HCT116 (cell line): Measurements from ENCODE around the gene JAG1. TPM values are rescaled to one million over a fixed set of nuclear protein-coding genes. Genes with fewer than 3 reads are reported as not detected.

Experiments used
- ATAC-seq: fragments of 200-7000 bp; cut with Tn5 transposase; 2 replicates; pipeline ENCODE4 v1.9.1; 2020; ENCODE audit warnings: mild to moderate bottlenecking, moderate library complexity
- BruUV-seq: library from RNA; stranded (reverse); fragments of 400-500 nt; replicated peaks from 2 replicates; lab custom pipeline; 2021; lab: Mats Ljungman, UMichigan
- CTCF ChIA-PET: fragments of 300-600 bp; sonication (Branson Sonifier 250); formaldehyde crosslinking; loops from one replicate; lab custom pipeline; 2021; ENCODE audit warnings: antibody characterized with exemption; lab: Charles Lee
- POLR2A ChIA-PET: fragments of 300-600, 350-600 bp; sonication (Branson Sonifier 250); formaldehyde crosslinking; loops from one replicate; lab custom pipeline; 2021; ENCODE audit warnings: antibody characterized with exemption; lab: Charles Lee
- RAD21 ChIA-PET, 2 experiments: fragments of 300-600 bp; sonication (Branson Sonifier 250); formaldehyde crosslinking; loops; one replicate each; lab custom pipeline; 2023; ENCODE audit warnings: low total read pairs in 2 of 2; ENCODE audit not compliant: uncharacterized antibody in 2 of 2, unreplicated experiment in 2 of 2, low non-redundant PET in 1 of 2; lab: Charles Lee
- DNase-seq: peaks from one replicate; pipeline ENCODE4 v3.0.0-alpha.2; 2010; ENCODE audit warnings: low read depth, low spot score
- H2AFZ ChIP-seq: fragments of 200-600 bp; shearing (Covaris generic), sonication (generic); 2 replicates; pipeline ENCODE4 v1.6.1; 2017; ENCODE audit warnings: low read depth, mixed run types, mixed read lengths, antibody characterized with exemption, low read length; ENCODE audit not compliant: poor library complexity, severe bottlenecking
- H3K27ac ChIP-seq: 2 replicates; pipeline ENCODE4 v1.5.1; 2012; ENCODE audit warnings: low read depth, low read length
- H3K27me3 ChIP-seq: fragments of 200-600 bp; sonication (generic); 2 replicates; pipeline ENCODE4 v1.6.1; 2016; ENCODE audit warnings: mixed run types, low read length, mixed read lengths; ENCODE audit not compliant: insufficient read depth
- H3K36me3 ChIP-seq, 2 experiments: fragments of 200-500 bp in 1 of 2; fragments of 200-600 bp in 1 of 2; sonication (Bioruptor generic) in 1 of 2; sonication (generic) in 1 of 2; 2 replicates each; pipeline versions ENCODE4 v1.5.1 to v1.6.1; 2014 to 2016; ENCODE audit warnings: low read length in 2 of 2, inconsistent platforms in 1 of 2, mixed read lengths in 1 of 2, mixed run types in 1 of 2; ENCODE audit not compliant: insufficient read depth in 2 of 2, control insufficient read depth in 1 of 2
- H3K4me1 ChIP-seq, 2 experiments: fragments of 200-600 bp in 1 of 2; sonication (generic) in 1 of 2; 2 replicates each; pipeline versions ENCODE4 v1.5.1 to v1.6.1; 2012 to 2017; ENCODE audit warnings: low read length in 2 of 2, inconsistent platforms in 1 of 2, mild to moderate bottlenecking in 1 of 2, mixed read lengths in 1 of 2, mixed run types in 1 of 2, moderate library complexity in 1 of 2; ENCODE audit not compliant: insufficient read depth in 2 of 2, control insufficient read depth in 1 of 2
- H3K4me2 ChIP-seq: fragments of 200-600 bp; sonication (generic); 2 replicates; pipeline ENCODE4 v1.6.1; 2017; ENCODE audit warnings: mixed run types, low read length, mixed read lengths
- H3K4me3 ChIP-seq, 2 experiments: fragments of 200-600 bp in 1 of 2; sonication (generic) in 1 of 2; replicated peaks in 1 of 2; 2 replicates each; pipeline ENCODE4 v1.5.1; 2011 to 2016; ENCODE audit warnings: low read length in 2 of 2, control low read depth in 1 of 2, low read depth in 1 of 2, mild to moderate bottlenecking in 1 of 2, mixed read lengths in 1 of 2, mixed run types in 1 of 2
- H3K79me2 ChIP-seq: fragments of 200-600 bp; sonication (generic); 2 replicates; pipeline ENCODE4 v1.6.1; 2017; ENCODE audit warnings: mild to moderate bottlenecking, mixed run types, low read length, moderate library complexity, mixed read lengths; ENCODE audit not compliant: insufficient read depth
- H3K9ac ChIP-seq: fragments of 200-600 bp; sonication (generic); 2 replicates; pipeline ENCODE4 v1.6.1; 2016; ENCODE audit warnings: low read length, mixed read lengths
- H3K9me2 ChIP-seq: fragments of 200-600 bp; sonication (generic), shearing (Covaris generic); 2 replicates; pipeline ENCODE4 v1.6.1; 2017; ENCODE audit warnings: mixed run types, mild to moderate bottlenecking, moderate library complexity; ENCODE audit not compliant: insufficient read depth
- H3K9me3 ChIP-seq, 2 experiments: fragments of 200-500 bp in 1 of 2; fragments of 200-600 bp in 1 of 2; sonication (Bioruptor generic) in 1 of 2; sonication (generic) in 1 of 2; 2 replicates each; pipeline ENCODE4 v1.6.1; 2014 to 2017; ENCODE audit warnings: low read length in 2 of 2, mixed read lengths in 2 of 2, inconsistent platforms in 1 of 2, low read depth in 1 of 2, mild to moderate bottlenecking in 1 of 2, mixed run types in 1 of 2, moderate library complexity in 1 of 2; ENCODE audit not compliant: control insufficient read depth in 1 of 2, insufficient read depth in 1 of 2
- H4K20me1 ChIP-seq: fragments of 200-600 bp; sonication (generic), shearing (Covaris generic); 2 replicates; pipeline ENCODE4 v1.6.1; 2017; ENCODE audit warnings: mixed run types, mild to moderate bottlenecking, moderate library complexity; ENCODE audit not compliant: insufficient read depth
- EZH2phosphoT487 ChIP-seq: fragments of 200-600 bp; IDR thresholded peaks from 2 replicates; pipeline ENCODE4 v1.6.1; 2018; ENCODE audit warnings: antibody characterized with exemption, borderline replicate concordance
- MAX ChIP-seq: IDR thresholded peaks from 2 replicates; pipeline ENCODE4 v1.6.1; 2012
- POLR2AphosphoS5 ChIP-seq: IDR thresholded peaks from 2 replicates; pipeline ENCODE4 v1.6.1; 2011; ENCODE audit warnings: mild to moderate bottlenecking, low read depth, low read length, moderate library complexity
- YY1 ChIP-seq: IDR thresholded peaks from 2 replicates; pipeline ENCODE4 v1.6.1; 2011; ENCODE audit warnings: low read length, low read depth, moderate library complexity, mild to moderate bottlenecking; ENCODE audit not compliant: insufficient replicate concordance; ENCODE audit errors: extremely low read depth
- ZFX ChIP-seq: fragments of 450-650 bp; IDR thresholded peaks from 2 replicates; pipeline ENCODE4 v1.6.1; 2017
- intact Hi-C: fragments of 100-400 bp; cut with micrococcal nuclease; formaldehyde crosslinking; loops from 2 replicates; pipeline ENCODE4 v1.10.0; 2022
- total RNA-seq: library from RNA; stranded (reverse); gene quantifications from one replicate; pipeline ENCODE4 v1.2.1, GENCODE V29; 2021; ENCODE audit not compliant: unreplicated experiment
- TF ChIP-seq, protein P1 (sequence below): IDR thresholded peaks from 2 replicates; pipeline ENCODE4 v1.6.1; 2012
- TF ChIP-seq, protein P2 (sequence below): IDR thresholded peaks from 2 replicates; pipeline ENCODE4 v1.6.1; 2011; ENCODE audit warnings: mild to moderate bottlenecking, low read length, moderate library complexity; ENCODE audit not compliant: insufficient replicate concordance; ENCODE audit errors: extremely low read depth

The JAG1 gene
- total RNA-seq, 1 experiment from 2014 or later = 31.9 TPM

GRCh38 chr20:10633718-10634117 lies 40.1 kb downstream of the JAG1 start:
- Histone ChIP-seq H3K4me1 (no peaks in the 10 kb centered on the region), H3K9me3 (no peaks in the 10 kb centered on the region), H3K9me2 (no peaks in the 10 kb centered on the region), H3K4me3 (no peak overlapping the region), H3K79me2 (no peaks in the 10 kb centered on the region), H3K4me2 (no peak overlapping the region), H2AFZ (no peak overlapping the region), H3K27ac (no peak overlapping the region), H3K27me3 (no peaks in the 10 kb centered on the region), H4K20me1 (no peaks in the 10 kb centered on the region), H3K9ac (no peak overlapping the region), H3K36me3 (peaks cover 0 to 3% of the 10 kb centered on the region in 2 experiments; a peak in 2 of 4 replicates)
- intact Hi-C loops = no loop called here
- ATAC-seq (no peak), DNase-seq (no peak)
- ChIA-PET RAD21 (no interaction called here), CTCF (no interaction called here), POLR2A (no interaction called here)
- BruUV-seq = no TSS peak
- TF ChIP-seq MAX = no peak
- TF ChIP-seq POLR2AphosphoS5 = no peak
- TF ChIP-seq, protein P1, sequence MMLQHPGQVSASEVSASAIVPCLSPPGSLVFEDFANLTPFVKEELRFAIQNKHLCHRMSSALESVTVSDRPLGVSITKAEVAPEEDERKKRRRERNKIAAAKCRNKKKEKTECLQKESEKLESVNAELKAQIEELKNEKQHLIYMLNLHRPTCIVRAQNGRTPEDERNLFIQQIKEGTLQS = no peak
- no peak for TF ChIP-seq YY1
- TF ChIP-seq, protein P2, sequence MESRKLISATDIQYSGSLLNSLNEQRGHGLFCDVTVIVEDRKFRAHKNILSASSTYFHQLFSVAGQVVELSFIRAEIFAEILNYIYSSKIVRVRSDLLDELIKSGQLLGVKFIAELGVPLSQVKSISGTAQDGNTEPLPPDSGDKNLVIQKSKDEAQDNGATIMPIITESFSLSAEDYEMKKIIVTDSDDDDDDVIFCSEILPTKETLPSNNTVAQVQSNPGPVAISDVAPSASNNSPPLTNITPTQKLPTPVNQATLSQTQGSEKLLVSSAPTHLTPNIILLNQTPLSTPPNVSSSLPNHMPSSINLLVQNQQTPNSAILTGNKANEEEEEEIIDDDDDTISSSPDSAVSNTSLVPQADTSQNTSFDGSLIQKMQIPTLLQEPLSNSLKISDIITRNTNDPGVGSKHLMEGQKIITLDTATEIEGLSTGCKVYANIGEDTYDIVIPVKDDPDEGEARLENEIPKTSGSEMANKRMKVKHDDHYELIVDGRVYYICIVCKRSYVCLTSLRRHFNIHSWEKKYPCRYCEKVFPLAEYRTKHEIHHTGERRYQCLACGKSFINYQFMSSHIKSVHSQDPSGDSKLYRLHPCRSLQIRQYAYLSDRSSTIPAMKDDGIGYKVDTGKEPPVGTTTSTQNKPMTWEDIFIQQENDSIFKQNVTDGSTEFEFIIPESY = no peak
- no peak for TF ChIP-seq EZH2phosphoT487
- TF ChIP-seq ZFX = no peak
